HepG2 (cell line): ENCODE measurements around the gene PLXNA1. TPM values are rescaled to one million over a fixed set of nuclear protein-coding genes. Genes with fewer than 3 reads are reported as not detected.
A peak's percentile ranks its signal among the peaks of the same experiment; 100 is the strongest.

Experiments
- GFI1 ChIP-seq: sonication (generic); formaldehyde crosslinking; IDR thresholded peaks from 2 replicates; pipeline ENCODE4 v1.5.0; 2020; ENCODE audit warnings: missing genetic modification reagents, mild to moderate bottlenecking, borderline replicate concordance
- HMG20B ChIP-seq: conservative IDR thresholded peaks from 2 replicates; pipeline ENCODE4 v1.6.1; 2016; ENCODE audit warnings: missing genetic modification reagents, missing compliant biosample characterization
- MED8 ChIP-seq: sonication (generic); formaldehyde crosslinking; IDR thresholded peaks from 2 replicates; pipeline ENCODE4 v1.8.1; 2023; ENCODE audit warnings: mild to moderate bottlenecking, missing genetic modification reagents; ENCODE audit not compliant: insufficient replicate concordance
- MTF1 ChIP-seq: sonication (generic); formaldehyde crosslinking; IDR thresholded peaks from 2 replicates; pipeline ENCODE4 v1.5.0; 2020; ENCODE audit warnings: missing genetic modification reagents
- MTF2 ChIP-seq: sonication (generic); formaldehyde crosslinking; IDR thresholded peaks from 2 replicates; pipeline ENCODE4 v1.5.0; 2020; ENCODE audit warnings: missing genetic modification reagents, borderline replicate concordance
- NFE2L1 ChIP-seq: sonication (generic); formaldehyde crosslinking; IDR thresholded peaks from 2 replicates; pipeline ENCODE4 v1.4.0; 2020; ENCODE audit warnings: missing genetic modification reagents, mild to moderate bottlenecking, borderline replicate concordance
- PITX1 ChIP-seq: sonication (generic); formaldehyde crosslinking; IDR thresholded peaks from 2 replicates; pipeline ENCODE4 v1.5.1; 2020; ENCODE audit warnings: mild to moderate bottlenecking, missing genetic modification reagents
- STAT6 ChIP-seq: sonication (generic); formaldehyde crosslinking; IDR thresholded peaks from 2 replicates; pipeline ENCODE4 v1.4.0; 2020; ENCODE audit warnings: missing genetic modification reagents, mild to moderate bottlenecking, borderline replicate concordance
- TARDBP ChIP-seq: sonication (generic); formaldehyde crosslinking; IDR thresholded peaks from 2 replicates; pipeline ENCODE4 v1.8.0; 2022; ENCODE audit warnings: mild to moderate bottlenecking, missing genetic modification reagents
- ZBTB26 ChIP-seq: IDR thresholded peaks from 2 replicates; pipeline ENCODE4 v1.6.1; 2016; ENCODE audit warnings: missing compliant biosample characterization, missing genetic modification reagents, borderline replicate concordance
- ZFP90 ChIP-seq: sonication (generic); formaldehyde crosslinking; IDR thresholded peaks from 2 replicates; pipeline ENCODE4 v1.8.0; 2022; ENCODE audit warnings: missing genetic modification reagents, mild to moderate bottlenecking, inconsistent platforms, borderline replicate concordance
- ZNF7 ChIP-seq: IDR thresholded peaks from 2 replicates; pipeline ENCODE4 v1.6.1; 2016; ENCODE audit warnings: missing biosample characterization, missing genetic modification reagents
- polyA plus RNA-seq, 8 experiments: library from polyadenylated mRNA; depleted of rRNA in 3 of 8; stranded (reverse) in 7 of 8; unstranded in 1 of 8; fragments of >200 nt; fragmentation: Illumina TruSeq in 4 of 8; extraction: Trizol in 4 of 8; gene quantifications; 2 replicates each; pipeline versions ENCODE4 v1.2.1 to v1.2.3, GENCODE V29; 2011 to 2016; ENCODE audit warnings: low read depth in 4 of 8, missing spikeins in 1 of 8, mixed read lengths in 1 of 8; ENCODE audit not compliant: insufficient read depth in 1 of 8
- total RNA-seq, 5 experiments: library from RNA; depleted of rRNA; stranded (reverse); fragments of >200 nt; fragmentation: Illumina TruSeq; extraction: Trizol; gene quantifications; 2 replicates each; pipeline ENCODE4 v1.2.3, GENCODE V29; 2016; ENCODE audit warnings: low read depth in 1 of 5
- TF ChIP-seq, protein P1 (sequence below): IDR thresholded peaks from 2 replicates; pipeline ENCODE4 v1.6.1; 2016
- TF ChIP-seq, protein P2 (sequence below): sonication (generic); formaldehyde crosslinking; IDR thresholded peaks from 2 replicates; pipeline ENCODE4 v1.5.0; 2020; ENCODE audit warnings: missing genetic modification reagents
- TF ChIP-seq, protein P3 (sequence below): sonication (generic); formaldehyde crosslinking; IDR thresholded peaks from 2 replicates; pipeline ENCODE4 v1.4.0; 2020; ENCODE audit warnings: missing genetic modification reagents

The PLXNA1 gene
- total and polyA plus RNA-seq, 2 of the 13 experiments (the other 11 are each of a cell fraction or from before 2014, with no cell fraction given): 16.6 to 18.2 TPM

- TF ChIP-seq PITX1: no peak
- TF ChIP-seq, protein P1, sequence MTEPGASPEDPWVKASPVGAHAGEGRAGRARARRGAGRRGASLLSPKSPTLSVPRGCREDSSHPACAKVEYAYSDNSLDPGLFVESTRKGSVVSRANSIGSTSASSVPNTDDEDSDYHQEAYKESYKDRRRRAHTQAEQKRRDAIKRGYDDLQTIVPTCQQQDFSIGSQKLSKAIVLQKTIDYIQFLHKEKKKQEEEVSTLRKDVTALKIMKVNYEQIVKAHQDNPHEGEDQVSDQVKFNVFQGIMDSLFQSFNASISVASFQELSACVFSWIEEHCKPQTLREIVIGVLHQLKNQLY (CRISPR knock-in tag): no peak
- no peak for TF ChIP-seq MED8
- TF ChIP-seq MTF2 (CRISPR knock-in tag): no peak
- 0 out of 2 replicates have a peak, but pooled peaks have one; percentile 40 for TF ChIP-seq GFI1
- TF ChIP-seq HMG20B (CRISPR knock-in tag): no peak
- TF ChIP-seq TARDBP (CRISPR knock-in tag): peak; percentile 26; the same call in 1 of the 2 replicates
- TF ChIP-seq ZNF7: no peak
- 0 out of 2 replicates have a peak, but pooled peaks have one; percentile 43 for TF ChIP-seq MTF1 (CRISPR knock-in tag)
- peak; percentile 36; the same call in 1 of the 2 replicates for TF ChIP-seq STAT6
- TF ChIP-seq, protein P2, sequence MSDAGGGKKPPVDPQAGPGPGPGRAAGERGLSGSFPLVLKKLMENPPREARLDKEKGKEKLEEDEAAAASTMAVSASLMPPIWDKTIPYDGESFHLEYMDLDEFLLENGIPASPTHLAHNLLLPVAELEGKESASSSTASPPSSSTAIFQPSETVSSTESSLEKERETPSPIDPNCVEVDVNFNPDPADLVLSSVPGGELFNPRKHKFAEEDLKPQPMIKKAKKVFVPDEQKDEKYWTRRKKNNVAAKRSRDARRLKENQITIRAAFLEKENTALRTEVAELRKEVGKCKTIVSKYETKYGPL (CRISPR knock-in tag): no peak
- TF ChIP-seq ZBTB26 (CRISPR knock-in tag): no peak
- TF ChIP-seq, protein P3, sequence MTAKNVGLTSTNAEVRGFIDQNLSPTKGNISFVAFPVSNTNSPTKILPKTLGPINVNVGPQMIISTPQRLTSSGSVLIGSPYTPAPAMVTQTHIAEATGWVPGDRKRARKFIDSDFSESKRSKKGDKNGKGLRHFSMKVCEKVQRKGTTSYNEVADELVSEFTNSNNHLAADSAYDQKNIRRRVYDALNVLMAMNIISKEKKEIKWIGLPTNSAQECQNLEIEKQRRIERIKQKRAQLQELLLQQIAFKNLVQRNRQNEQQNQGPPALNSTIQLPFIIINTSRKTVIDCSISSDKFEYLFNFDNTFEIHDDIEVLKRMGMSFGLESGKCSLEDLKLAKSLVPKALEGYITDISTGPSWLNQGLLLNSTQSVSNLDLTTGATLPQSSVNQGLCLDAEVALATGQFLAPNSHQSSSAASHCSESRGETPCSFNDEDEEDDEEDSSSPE: peak; percentile 86
- peak; percentile 20; the same call in 1 of the 2 replicates for TF ChIP-seq ZFP90 (CRISPR knock-in tag)
- TF ChIP-seq NFE2L1 (CRISPR knock-in tag): no peak
Measured at GRCh38 chr3:126982471-126983175, at the start of gene PLXNA1 (continued).
